Heart left ventricle (tissue), 16 donors: ENCODE measurements around the gene THNSL1. TPM values are rescaled to one million over a fixed set of nuclear protein-coding genes. Genes with fewer than 3 reads are reported as not detected.

ENCODE experiments used
- ATAC-seq, 4 donors: fragments of 200-7000 bp; cut with Tn5 transposase; one replicate each; pipeline ENCODE4 v1.9.1; 2020 to 2022; ENCODE audit warnings: moderate library complexity in 4 of 4, mild to moderate bottlenecking in 3 of 4, moderate number of reproducible peaks in 1 of 4
- DNase-seq, 5 donors: peaks; one replicate each; pipeline ENCODE4 v3.0.0-alpha.2; 2020
- H3K27ac ChIP-seq, 12 donors: fragments of 200-600 bp; sonication (generic) in 4 of 12; one replicate each; pipeline versions ENCODE4 v1.5.0 to v1.8.0; 2016 to 2022; ENCODE audit warnings: mild to moderate bottlenecking in 2 of 12
- H3K27me3 ChIP-seq, 9 donors: fragments of 200-600 bp; sonication (generic) in 2 of 9; one replicate each; pipeline versions ENCODE4 v1.5.1 to v1.8.0; 2016 to 2022; ENCODE audit warnings: mild to moderate bottlenecking in 3 of 9
- H3K36me3 ChIP-seq, 9 donors: fragments of 200-600 bp; sonication (generic) in 2 of 9; one replicate each; pipeline versions ENCODE4 v1.5.0 to v1.8.0; 2018 to 2022; ENCODE audit warnings: mild to moderate bottlenecking in 2 of 9
- H3K4me1 ChIP-seq, 12 donors: fragments of 200-600 bp; sonication (generic) in 4 of 12; one replicate each; pipeline versions ENCODE4 v1.5.0 to v1.8.0; 2016 to 2022; ENCODE audit warnings: mild to moderate bottlenecking in 3 of 12
- H3K4me3 ChIP-seq, 12 donors: fragments of 200-600 bp; sonication (generic) in 4 of 12; one replicate each; pipeline versions ENCODE4 v1.5.0 to v1.8.0; 2017 to 2022; ENCODE audit warnings: mild to moderate bottlenecking in 9 of 12, moderate library complexity in 4 of 12
- H3K9me3 ChIP-seq, 12 donors: fragments of 200-600 bp; sonication (generic) in 4 of 12; one replicate each; pipeline versions ENCODE4 v1.5.0 to v1.8.0; 2016 to 2022; ENCODE audit warnings: mild to moderate bottlenecking in 1 of 12
- CTCF ChIP-seq, 12 donors: fragments of 200-600 bp; sonication (generic) in 4 of 12; IDR thresholded peaks; one replicate each; pipeline versions ENCODE4 v1.5.0 to v1.8.0; 2018 to 2022; ENCODE audit warnings: antibody characterized with exemption in 12 of 12, mild to moderate bottlenecking in 5 of 12
- POLR2A ChIP-seq, 2 donors: fragments of 450-650 bp; IDR thresholded peaks; one replicate each; pipeline ENCODE4 v1.6.1; 2017; ENCODE audit warnings: antibody characterized with exemption in 2 of 2, mild to moderate bottlenecking in 2 of 2, moderate library complexity in 2 of 2
- WGBS, 4 donors: extraction: QIAGEN DNeasy Blood & Tissue Kit in 2 of 4; methylation state at CpG; one replicate each; pipeline versions ENCODE4 v1.1.5 to v1.1.7; 2013 to 2018; 5-methylcytosine and 5-hydroxymethylcytosine counted together
- intact Hi-C, 10 donors: fragments of 100-400 bp; cut with DNase I; formaldehyde crosslinking; loops; one replicate each; pipeline versions ENCODE4 v1.11.1 to v1.14.2; 2022
- polyA plus RNA-seq, 2 donors: library from polyadenylated mRNA; stranded (reverse); fragments of 200-250 nt; gene quantifications; one replicate each; pipeline ENCODE4 v1.2.3, GENCODE V29; 2013
- total RNA-seq, 9 donors: library from RNA; depleted of rRNA in 2 of 9; stranded (reverse); fragments of >200 nt in 2 of 9; fragmentation: NEBNext Ultra II Directional in 3 of 9; extraction: Animal tissue kit (Norgen Biotek cat#: 25700) in 3 of 9; gene quantifications; one replicate each; pipeline versions ENCODE4 v1.1.0 to v1.2.4, GENCODE V29; 2016 to 2023
- donor health status: ischemic (EF 13 %, LVEDD 7.1; RV severe dilation, severe dysfunction).
- donor health status: healthy with polysubstance abuse.
- donor health status: DM: no; HTN: yes; CAD: no.
- donor health status: DM: no; HTN: no; CAD: no.
- donor health status: ischemic (EF 25% LVEDD 6.9; RV normal size, moderate dysfunction).
- donor health status: ischemic (EF 25% LVEDD 5.7; RV mildly dilated, moderate dysfunction).
- donor health status: healthy.
- donor health status: DM: yes; HTN: yes; CAD: no.
- donor health status: ischemic (EF 35%, LVEDD 5.7; RV mildly dilated, moderate dysfunction).
- donor health status: nonischemic (EF 11% LVEDD 7.7; RV severe dilation, severe dysfunction).
- donor health status: DM: yes; HTN: yes; CAD: no.
- donor health status: PGD.
- donor health status: ischemic (EF 29% LVEDD 5.4; RV normal size, mild dysfunction).
- donor health status: nonischemic (EF 23%, LVEDD 6.1; RV moderate dilation, normal function).

THNSL1 gene
- total and polyA plus RNA-seq, 11 donors, result 1.9 to 6.9 (median 3.9) TPM

- Histone ChIP-seq H3K36me3 (no peaks in the 10 kb centered on the region), H3K4me3 (no peak overlapping the region), H3K4me1 (peaks cover 0 to 8% (median 0%) of the 10 kb centered on the region in 12 donors), H3K9me3 (no peaks in the 10 kb centered on the region), H3K27me3 (no peaks in the 10 kb centered on the region), H3K27ac (no peak overlapping the region)
- ATAC-seq, result peak in 3 of 4 donors; percentile 34 to 62 (median 53)
- TF ChIP-seq POLR2A (IDR thresholded peaks at IDR 0.05) (no peak), CTCF (IDR thresholded peaks at IDR 0.05) (no peak)
- intact Hi-C loops, result loop anchor here in 1 of 10 donors (5.0 kb wide), 1 partner anchor 33 kb away; no protein-coding TSS in a partner anchor
- whole genome bisulfite sequencing, 4 donors, result 40 to 54% (median 41%) methylated on average over 7 of the region's 7 CpGs
- DNase-seq, result peak in 3 of 5 donors; percentile 23 to 40 (median 24)
These were observed 43.6 kb downstream of the THNSL1 start for GRCh38 chr10:25059990-25060389.

GRCh38 chr10:25061125-25061524 is 44.7 kb downstream of the THNSL1 start:
- no peak for DNase-seq
- peaks cover 0 to 8% (median 0%) of the 10 kb centered on the region in 12 donors for H3K4me1 ChIP-seq
- WGBS, 4 donors, result 86 to 98% (median 97%) methylated on average over 7 of the region's 7 CpGs
- no peak for TF ChIP-seq CTCF (IDR thresholded peaks at IDR 0.05)
- TF ChIP-seq POLR2A (IDR thresholded peaks at IDR 0.05), result no peak
- no peaks in the 10 kb centered on the region for H3K27me3 ChIP-seq
- no peaks in the 10 kb centered on the region for H3K9me3 ChIP-seq
- intact Hi-C loops, result loop anchor here in 1 of 10 donors (5.0 kb wide), 1 partner anchor 34 kb away; no protein-coding TSS in a partner anchor
- H3K27ac ChIP-seq, result no peak overlapping the region
- no peak for ATAC-seq
- H3K36me3 ChIP-seq, result no peaks in the 10 kb centered on the region
- H3K4me3 ChIP-seq, result no peak overlapping the region

- Histone ChIP-seq H3K27me3 (no peaks in the 10 kb centered on the region), H3K9me3 (no peaks in the 10 kb centered on the region), H3K27ac (peak overlapping the region in 6 of 12 donors; percentile 3 to 69 (median 50)), H3K4me3 (peak overlapping the region in 2 of 12 donors; percentile 9 to 37), H3K36me3 (no peaks in the 10 kb centered on the region), H3K4me1 (peaks cover 0 to 8% (median 0%) of the 10 kb centered on the region in 12 donors)
- 77 to 84% (median 81%) methylated on average over 11 of the region's 11 CpGs for WGBS, 4 donors
- no peak for DNase-seq
- no peak for TF ChIP-seq POLR2A (IDR thresholded peaks at IDR 0.05)
- no peak for TF ChIP-seq CTCF (IDR thresholded peaks at IDR 0.05)
- intact Hi-C loops, result loop anchor here in 1 of 10 donors (5.0 kb wide), 1 partner anchor 35 kb away; no protein-coding TSS in a partner anchor
- ATAC-seq, result no peak
These were observed 45.5 kb downstream of the THNSL1 start for GRCh38 chr10:25061711-25062449.

- no peak for TF ChIP-seq POLR2A (IDR thresholded peaks at IDR 0.05)
- no peak for TF ChIP-seq CTCF (IDR thresholded peaks at IDR 0.05)
- Histone ChIP-seq H3K27ac (no peak overlapping the region), H3K27me3 (no peaks in the 10 kb centered on the region), H3K9me3 (no peaks in the 10 kb centered on the region), H3K4me1 (peaks cover 0 to 8% (median 0%) of the 10 kb centered on the region in 12 donors), H3K4me3 (no peak overlapping the region), H3K36me3 (no peaks in the 10 kb centered on the region)
- WGBS, 4 donors, result 98 to 100% (median 100%) methylated on average over 1 of the region's 1 CpG
- ATAC-seq (no peak), DNase-seq (no peak)
- intact Hi-C loops, result loop anchor here in 1 of 10 donors (5.0 kb wide), 1 partner anchor 36 kb away; no protein-coding TSS in a partner anchor
These were observed 46.7 kb downstream of the THNSL1 start for GRCh38 chr10:25063157-25063556.
